ENCODE measurements around the gene CHP2.

CHP2 gene

GRCh38 chr16:23781176-23781575, 26.4 kb downstream of the CHP2 start:
- no CpG with 5 or more reads among the region's 1 CpG for WGBS (ENCODE audit: extremely low coverage, insufficient coverage, insufficient read length)

GRCh38 chr16:23784811-23785447, 30.1 kb downstream of the CHP2 start:
- Histone ChIP-seq H4K12ac (ENCODE audit: low read depth, low read length) (no peak overlapping the region), H3K27me3 (ENCODE audit: insufficient read depth, low read length) (no peaks in the 10 kb centered on the region), H2BK120ac (ENCODE audit: insufficient read depth, low read length, poor library complexity) (no peak overlapping the region), H3K9me3 (ENCODE audit: insufficient read depth, low read depth, low read length) (no peaks in the 10 kb centered on the region), H3K79me2 (ENCODE audit: control insufficient read depth, insufficient read depth, low read length, poor library complexity) (no peaks in the 10 kb centered on the region), H3K27ac (ENCODE audit: low read depth, low read length) (no peak overlapping the region), H3K4me3 (ENCODE audit: low read depth, low read length) (no peak overlapping the region), H2BK12ac (ENCODE audit: low read length) (no peak overlapping the region), H2AFZ (ENCODE audit: insufficient read depth, low read length, poor library complexity) (no peak overlapping the region), H3K79me1 (ENCODE audit: low read length) (no peaks in the 10 kb centered on the region), H4K8ac (ENCODE audit: low read depth, low read length) (no peak overlapping the region), H3K4ac (ENCODE audit: low read depth, low read length) (no peak overlapping the region), H2BK5ac (ENCODE audit: low read depth, low read length, poor library complexity) (no peak overlapping the region), H2AK5ac (ENCODE audit: low read length) (no peak overlapping the region), H3K36me3 (ENCODE audit: control insufficient read depth in 1 of 2, insufficient read depth in 2 of 2, low read length in 2 of 2) (no peaks in the 10 kb centered on the region), H3K14ac (ENCODE audit: low read length) (no peak overlapping the region), H3K9ac (ENCODE audit: low read length) (no peak overlapping the region), H4K91ac (ENCODE audit: low read depth, low read length) (no peak overlapping the region), H3K23ac (ENCODE audit: low read length) (no peak overlapping the region), H3K4me1 (ENCODE audit: control insufficient read depth in 1 of 2, insufficient read depth in 2 of 2, low read length in 2 of 2) (no peaks in the 10 kb centered on the region), H3K18ac (ENCODE audit: low read length) (no peak overlapping the region), H3K4me2 (ENCODE audit: low read length) (no peak overlapping the region)
- no CpG with 5 or more reads among the region's 4 CpGs for WGBS (ENCODE audit: extremely low coverage, insufficient coverage, insufficient read length)
- peak; percentile 58 to 90 for DNase-seq

More at GRCh38 chr16:23781176-23781575, 26.4 kb downstream of the CHP2 start:
- Histone ChIP-seq H2BK5ac (ENCODE audit: low read depth, low read length, poor library complexity) (no peak overlapping the region), H3K9me3 (ENCODE audit: insufficient read depth, low read depth, low read length) (no peaks in the 10 kb centered on the region), H3K4me3 (ENCODE audit: low read depth, low read length) (no peak overlapping the region), H3K36me3 (ENCODE audit: control insufficient read depth in 1 of 2, insufficient read depth in 2 of 2, low read length in 2 of 2) (no peaks in the 10 kb centered on the region), H3K14ac (ENCODE audit: low read length) (no peak overlapping the region), H3K4me2 (ENCODE audit: low read length) (no peak overlapping the region), H3K79me1 (ENCODE audit: low read length) (no peaks in the 10 kb centered on the region), H3K18ac (ENCODE audit: low read length) (no peak overlapping the region), H3K4ac (ENCODE audit: low read depth, low read length) (no peak overlapping the region), H3K9ac (ENCODE audit: low read length) (no peak overlapping the region), H4K12ac (ENCODE audit: low read depth, low read length) (no peak overlapping the region), H3K27me3 (ENCODE audit: insufficient read depth, low read length) (no peaks in the 10 kb centered on the region), H3K79me2 (ENCODE audit: control insufficient read depth, insufficient read depth, low read length, poor library complexity) (no peaks in the 10 kb centered on the region), H4K8ac (ENCODE audit: low read depth, low read length) (no peak overlapping the region), H3K27ac (ENCODE audit: low read depth, low read length) (no peak overlapping the region), H2BK120ac (ENCODE audit: insufficient read depth, low read length, poor library complexity) (no peak overlapping the region), H4K91ac (ENCODE audit: low read depth, low read length) (no peak overlapping the region), H2AK5ac (ENCODE audit: low read length) (no peak overlapping the region), H2BK12ac (ENCODE audit: low read length) (no peak overlapping the region), H2AFZ (ENCODE audit: insufficient read depth, low read length, poor library complexity) (no peak overlapping the region), H3K23ac (ENCODE audit: low read length) (no peak overlapping the region), H3K4me1 (ENCODE audit: control insufficient read depth in 1 of 2, insufficient read depth in 2 of 2, low read length in 2 of 2) (no peaks in the 10 kb centered on the region)
- DNase-seq = no peak

GRCh38 chr16:23785842-23786241, 31.0 kb downstream of the CHP2 start:
- H3K9me3 ChIP-seq (ENCODE audit: insufficient read depth, low read depth, low read length) = no peaks in the 10 kb centered on the region
- no peak overlapping the region for H4K91ac ChIP-seq (ENCODE audit: low read depth, low read length)
- no peak overlapping the region for H3K4me2 ChIP-seq (ENCODE audit: low read length)
- no peaks in the 10 kb centered on the region for H3K79me2 ChIP-seq (ENCODE audit: control insufficient read depth, insufficient read depth, low read length, poor library complexity)
- H3K36me3 ChIP-seq (ENCODE audit: control insufficient read depth in 1 of 2, insufficient read depth in 2 of 2, low read length in 2 of 2) = no peaks in the 10 kb centered on the region
- no peak overlapping the region for H3K23ac ChIP-seq (ENCODE audit: low read length)
- no peak overlapping the region for H2BK120ac ChIP-seq (ENCODE audit: insufficient read depth, low read length, poor library complexity)
- no peaks in the 10 kb centered on the region for H3K79me1 ChIP-seq (ENCODE audit: low read length)
- no CpG with 5 or more reads among the region's 4 CpGs for WGBS (ENCODE audit: extremely low coverage, insufficient coverage, insufficient read length)
- H3K18ac ChIP-seq (ENCODE audit: low read length) = no peak overlapping the region
- no peak overlapping the region for H3K27ac ChIP-seq (ENCODE audit: low read depth, low read length)
- no peaks in the 10 kb centered on the region for H3K4me1 ChIP-seq (ENCODE audit: control insufficient read depth in 1 of 2, insufficient read depth in 2 of 2, low read length in 2 of 2)
- H3K9ac ChIP-seq (ENCODE audit: low read length) = no peak overlapping the region
- DNase-seq = no peak
- no peak overlapping the region for H3K14ac ChIP-seq (ENCODE audit: low read length)
- H3K27me3 ChIP-seq (ENCODE audit: insufficient read depth, low read length) = no peaks in the 10 kb centered on the region
- no peak overlapping the region for H2AFZ ChIP-seq (ENCODE audit: insufficient read depth, low read length, poor library complexity)
- no peak overlapping the region for H4K8ac ChIP-seq (ENCODE audit: low read depth, low read length)
- no peak overlapping the region for H2BK5ac ChIP-seq (ENCODE audit: low read depth, low read length, poor library complexity)
- H3K4ac ChIP-seq (ENCODE audit: low read depth, low read length) = no peak overlapping the region
- H2AK5ac ChIP-seq (ENCODE audit: low read length) = no peak overlapping the region
- H2BK12ac ChIP-seq (ENCODE audit: low read length) = no peak overlapping the region
- H4K12ac ChIP-seq (ENCODE audit: low read depth, low read length) = no peak overlapping the region
- no peak overlapping the region for H3K4me3 ChIP-seq (ENCODE audit: low read depth, low read length)

- no peak for DNase-seq
- no CpG with 5 or more reads among the region's 6 CpGs for WGBS (ENCODE audit: extremely low coverage, insufficient coverage, insufficient read length)
- H3K4me1 ChIP-seq (ENCODE audit: control insufficient read depth in 1 of 2, insufficient read depth in 2 of 2, low read length in 2 of 2) = no peaks in the 10 kb centered on the region
- no peak overlapping the region for H3K9ac ChIP-seq (ENCODE audit: low read length)
- H2BK120ac ChIP-seq (ENCODE audit: insufficient read depth, low read length, poor library complexity) = no peak overlapping the region
- no peak overlapping the region for H3K23ac ChIP-seq (ENCODE audit: low read length)
- no peak overlapping the region for H4K12ac ChIP-seq (ENCODE audit: low read depth, low read length)
- H2AK5ac ChIP-seq (ENCODE audit: low read length) = no peak overlapping the region
- no peak overlapping the region for H4K91ac ChIP-seq (ENCODE audit: low read depth, low read length)
- no peak overlapping the region for H3K4me3 ChIP-seq (ENCODE audit: low read depth, low read length)
- no peak overlapping the region for H2BK5ac ChIP-seq (ENCODE audit: low read depth, low read length, poor library complexity)
- no peak overlapping the region for H3K27ac ChIP-seq (ENCODE audit: low read depth, low read length)
- H3K4me2 ChIP-seq (ENCODE audit: low read length) = no peak overlapping the region
- no peak overlapping the region for H2AFZ ChIP-seq (ENCODE audit: insufficient read depth, low read length, poor library complexity)
- H3K4ac ChIP-seq (ENCODE audit: low read depth, low read length) = no peak overlapping the region
- H2BK12ac ChIP-seq (ENCODE audit: low read length) = no peak overlapping the region
- H3K79me1 ChIP-seq (ENCODE audit: low read length) = no peaks in the 10 kb centered on the region
- no peaks in the 10 kb centered on the region for H3K36me3 ChIP-seq (ENCODE audit: control insufficient read depth in 1 of 2, insufficient read depth in 2 of 2, low read length in 2 of 2)
- H3K14ac ChIP-seq (ENCODE audit: low read length) = no peak overlapping the region
- no peaks in the 10 kb centered on the region for H3K79me2 ChIP-seq (ENCODE audit: control insufficient read depth, insufficient read depth, low read length, poor library complexity)
- H3K18ac ChIP-seq (ENCODE audit: low read length) = no peak overlapping the region
- no peaks in the 10 kb centered on the region for H3K27me3 ChIP-seq (ENCODE audit: insufficient read depth, low read length)
- H4K8ac ChIP-seq (ENCODE audit: low read depth, low read length) = no peak overlapping the region
- no peaks in the 10 kb centered on the region for H3K9me3 ChIP-seq (ENCODE audit: insufficient read depth, low read depth, low read length)
These were observed 32.2 kb downstream of the CHP2 start for GRCh38 chr16:23786964-23787561.

All from trophoblast cell (in vitro differentiated cells and primary cell).